Cardiac fibroblast (primary cell): ENCODE results near the gene SLC30A3.

Source experiments
- DNase-seq, 2 donors: peaks; one replicate each; pipeline versions ENCODE4 v3.0.0 to v3.0.0-alpha.2; 2010; ENCODE audit warnings: low read depth in 2 of 2
- H3K4me3 ChIP-seq, 2 donors: replicated peaks in 1 of 2; 1 replicate in 1 of 2; 2 replicates in 1 of 2; pipeline ENCODE4 v1.5.1; 2011; ENCODE audit warnings: low read depth in 2 of 2, low read length in 2 of 2, mild to moderate bottlenecking in 2 of 2, moderate library complexity in 1 of 2
- TF ChIP-seq, protein P1 (sequence below): IDR thresholded peaks from one replicate; pipeline ENCODE4 v1.5.1; 2011; ENCODE audit warnings: low read depth, mild to moderate bottlenecking, low read length, inconsistent platforms

SLC30A3 gene

DNA sequence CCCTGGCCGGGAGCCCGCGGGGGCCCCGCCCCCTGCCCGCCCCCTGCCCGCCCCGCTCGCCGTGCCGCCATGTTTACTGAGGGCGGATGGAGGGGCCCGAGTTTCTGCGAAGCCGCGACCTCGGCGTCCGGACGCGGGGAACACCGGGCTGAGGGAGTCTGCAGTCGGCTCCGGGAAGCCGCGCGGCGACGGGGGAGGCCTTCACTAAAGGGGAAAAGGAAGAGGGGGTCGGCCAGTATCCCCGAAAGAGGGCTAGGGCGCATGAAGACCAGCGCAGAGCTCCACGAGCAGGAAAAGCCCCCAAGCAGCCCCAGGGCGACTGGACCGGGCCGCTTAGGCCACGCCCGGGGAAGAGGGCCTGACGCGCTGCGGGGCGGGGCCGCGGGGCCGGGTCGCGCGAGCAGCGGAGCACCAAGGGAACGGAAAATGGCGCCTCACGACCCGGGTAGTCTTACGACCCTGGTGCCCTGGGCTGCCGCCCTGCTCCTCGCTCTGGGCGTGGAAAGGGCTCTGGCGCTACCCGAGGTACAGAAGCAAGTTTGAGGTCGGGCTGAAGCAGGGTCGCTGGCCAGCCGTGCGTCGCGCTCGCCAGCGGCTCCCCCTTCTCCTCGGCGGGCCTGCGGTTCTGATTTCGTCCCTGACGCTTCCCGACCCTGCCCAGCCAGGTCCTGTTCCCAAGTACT is 50.8 kb downstream of the SLC30A3 start, which contains the start of the genes ATRAID and SLC5A6:
Gene ATRAID (plus strand): TSS at position 99 of the 683 bp plus-strand sequence. CDS start 328 bp downstream, at position 427.
Gene SLC5A6 (minus strand): TSS at position 326 of the 683 bp plus-strand sequence. CDS start 4,618 bp downstream, outside the sequence.
- H3K4me3 ChIP-seq = peak within 1 kb of the TSS; percentile 77 to 81
- peak; percentile 88 to 91 for DNase-seq
- TF ChIP-seq, protein P1, sequence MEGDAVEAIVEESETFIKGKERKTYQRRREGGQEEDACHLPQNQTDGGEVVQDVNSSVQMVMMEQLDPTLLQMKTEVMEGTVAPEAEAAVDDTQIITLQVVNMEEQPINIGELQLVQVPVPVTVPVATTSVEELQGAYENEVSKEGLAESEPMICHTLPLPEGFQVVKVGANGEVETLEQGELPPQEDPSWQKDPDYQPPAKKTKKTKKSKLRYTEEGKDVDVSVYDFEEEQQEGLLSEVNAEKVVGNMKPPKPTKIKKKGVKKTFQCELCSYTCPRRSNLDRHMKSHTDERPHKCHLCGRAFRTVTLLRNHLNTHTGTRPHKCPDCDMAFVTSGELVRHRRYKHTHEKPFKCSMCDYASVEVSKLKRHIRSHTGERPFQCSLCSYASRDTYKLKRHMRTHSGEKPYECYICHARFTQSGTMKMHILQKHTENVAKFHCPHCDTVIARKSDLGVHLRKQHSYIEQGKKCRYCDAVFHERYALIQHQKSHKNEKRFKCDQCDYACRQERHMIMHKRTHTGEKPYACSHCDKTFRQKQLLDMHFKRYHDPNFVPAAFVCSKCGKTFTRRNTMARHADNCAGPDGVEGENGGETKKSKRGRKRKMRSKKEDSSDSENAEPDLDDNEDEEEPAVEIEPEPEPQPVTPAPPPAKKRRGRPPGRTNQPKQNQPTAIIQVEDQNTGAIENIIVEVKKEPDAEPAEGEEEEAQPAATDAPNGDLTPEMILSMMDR = no peak

DNA sequence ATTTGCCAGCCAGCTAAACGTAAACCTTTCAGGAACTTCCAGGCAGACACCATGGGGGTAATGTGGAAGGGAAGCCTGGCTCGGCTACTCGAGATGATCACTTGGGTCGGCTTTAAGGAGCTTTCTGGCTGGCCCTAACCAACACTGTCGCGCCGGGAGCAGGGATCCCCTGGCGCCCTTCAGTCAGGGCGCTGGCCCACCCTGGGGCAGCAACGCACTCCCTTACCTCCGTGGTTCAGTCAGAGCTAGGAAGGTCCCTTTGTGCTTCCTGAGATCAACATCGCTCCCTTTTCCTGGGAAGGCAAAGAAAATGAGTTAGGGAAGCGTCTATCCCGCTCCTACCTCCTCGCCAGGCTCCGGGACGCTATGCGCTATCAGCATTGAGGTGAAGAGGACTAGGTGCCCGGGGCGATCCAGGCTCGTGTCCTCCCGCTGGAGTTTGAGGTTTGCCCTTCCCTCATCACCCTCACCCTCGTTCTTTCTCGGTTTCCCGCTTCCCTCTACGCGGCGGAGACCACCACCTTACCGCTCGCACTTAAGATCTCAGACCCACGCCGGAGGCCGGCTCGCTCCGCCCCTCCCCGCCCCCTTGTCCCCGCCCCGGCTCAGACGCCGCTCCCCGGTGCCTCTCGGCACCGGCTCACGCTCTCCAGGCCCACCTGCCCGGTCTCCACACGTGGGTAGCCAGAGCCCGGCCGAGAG is 51.5 kb downstream of the SLC30A3 start:
- H3K4me3 ChIP-seq = peak overlapping the region; percentile 77 to 81
- peak in 1 of 2 donors; percentile 26 for DNase-seq
- TF ChIP-seq, protein P1 = no peak

DNA sequence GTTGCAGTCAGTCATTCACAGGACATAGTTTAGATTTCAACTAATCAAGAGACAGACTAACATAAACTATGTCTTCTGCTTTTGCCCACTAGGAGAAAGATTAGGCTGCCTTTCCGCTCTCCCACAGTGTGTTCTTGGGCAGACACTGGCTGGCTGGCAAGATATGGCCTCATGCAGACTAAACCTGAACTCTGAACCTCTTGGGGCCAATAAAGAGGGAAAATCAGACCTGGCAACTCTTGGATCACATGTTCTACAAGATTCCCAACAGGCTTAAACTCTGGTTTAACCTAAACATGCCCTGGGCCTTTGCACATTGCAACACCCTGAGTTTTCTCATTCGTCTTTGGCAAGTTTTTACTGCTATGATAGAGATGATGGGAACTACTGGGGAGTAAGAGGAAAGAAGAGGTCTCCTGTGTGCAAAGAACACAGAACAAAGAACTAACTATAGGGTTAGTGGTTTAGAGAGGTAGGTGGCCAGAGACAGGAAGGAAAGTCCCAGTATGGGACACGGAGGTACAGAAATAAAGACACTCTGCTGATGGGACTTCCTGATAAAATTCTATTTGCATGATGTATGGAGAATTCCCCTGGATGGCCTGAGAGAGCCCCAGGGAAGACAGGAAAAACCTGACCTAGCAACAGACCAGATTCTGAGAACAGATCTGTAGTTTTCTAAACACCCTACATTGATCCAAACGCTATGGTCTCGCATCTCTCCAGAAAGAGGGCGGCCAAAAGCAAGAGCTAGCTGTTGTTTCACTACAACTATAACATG is 53.0 kb downstream of the SLC30A3 start:
- H3K4me3 ChIP-seq = no peak overlapping the region
- TF ChIP-seq, protein P1 = no peak
- peak in 1 of 2 donors; percentile 30 for DNase-seq

DNA sequence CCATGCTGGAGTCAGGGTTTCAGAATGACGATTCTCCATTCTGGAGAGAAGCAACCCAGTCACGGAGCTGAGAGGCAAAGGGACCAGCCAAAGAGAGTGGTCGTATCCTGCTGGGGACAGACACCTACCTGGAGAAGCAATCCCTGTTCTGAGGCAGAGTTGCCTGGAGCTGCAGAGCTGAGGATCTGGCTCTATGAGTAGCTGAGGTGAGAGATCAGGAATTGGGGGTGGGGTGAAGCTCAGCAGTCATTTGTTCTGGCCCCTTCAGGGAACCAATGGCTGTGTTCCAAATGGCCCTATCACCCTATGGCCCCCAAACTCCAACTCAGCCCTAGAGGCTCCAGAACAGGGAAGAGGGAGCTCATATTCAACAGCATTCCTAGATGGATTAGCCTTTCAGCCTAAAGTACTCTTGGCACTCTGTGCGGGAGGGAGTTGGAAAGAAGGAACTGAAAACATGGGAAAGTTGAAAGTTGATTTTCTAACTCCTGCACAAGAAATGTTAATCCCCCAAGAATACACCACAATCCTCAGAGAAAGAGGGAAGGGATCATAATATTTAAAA is 54.3 kb downstream of the SLC30A3 start:
- TF ChIP-seq, protein P1 = no peak
- no peak for DNase-seq
- no peak overlapping the region for H3K4me3 ChIP-seq

DNA sequence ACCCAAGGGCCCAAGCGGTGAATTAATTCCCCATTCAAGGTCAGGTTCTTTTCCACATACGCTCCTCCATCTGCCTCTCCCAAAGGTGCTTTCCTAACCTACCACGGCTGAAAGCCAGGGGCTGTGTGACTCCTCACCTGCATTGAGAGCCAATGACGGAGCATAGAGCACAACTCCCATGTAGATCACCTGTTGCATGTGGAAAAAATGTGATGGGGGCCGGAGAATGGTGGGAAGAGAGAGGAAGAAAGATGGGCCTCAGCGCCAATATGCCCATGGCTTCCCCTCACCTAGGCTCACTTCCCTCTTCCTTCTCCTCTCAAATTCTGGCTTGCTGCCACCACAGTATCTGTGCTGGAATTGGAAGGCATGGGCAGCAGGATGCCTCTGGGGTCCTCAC is 56.5 kb downstream of the SLC30A3 start:
- no peak for DNase-seq
- H3K4me3 ChIP-seq = no peak overlapping the region

DNA sequence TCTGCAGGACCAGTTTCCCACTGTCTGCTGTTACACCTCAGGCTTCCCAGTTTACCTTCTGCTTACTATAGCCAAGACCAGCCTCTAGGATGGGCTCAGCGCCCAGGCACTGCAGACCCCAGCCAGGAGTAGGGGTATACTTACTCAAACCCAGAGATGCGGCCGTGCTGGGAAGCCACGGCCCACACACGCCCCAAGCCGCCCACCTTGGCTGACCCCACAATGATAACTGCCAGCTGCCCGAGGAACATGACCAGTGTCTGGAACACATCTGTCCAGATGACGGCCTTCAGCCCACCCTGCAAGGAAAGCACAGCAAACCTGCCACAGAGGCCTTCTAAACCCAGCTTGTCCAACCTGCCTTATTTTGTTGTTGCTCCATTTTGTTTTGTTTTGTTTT is 57.6 kb downstream of the SLC30A3 start:
- TF ChIP-seq, protein P1 = no peak
- no peak overlapping the region for H3K4me3 ChIP-seq
- no peak for DNase-seq

More for the DNA sequence above, 56.5 kb downstream of the SLC30A3 start:
- TF ChIP-seq, protein P1 = no peak
